CD4-positive, alpha-beta T cell treated with Interferon alpha-2 for 1 hour (primary cell): Measurements from ENCODE around the gene UTP4.

Source experiments
- DNase-seq, 2 donors: peaks; one replicate each; pipeline ENCODE4 v3.0.0-alpha.2; 2020 to 2022

Gene UTP4

GRCh38 chr16:69132424-69133252, at the start of gene UTP4, which contains the start of gene CHTF8:
UTP4 (plus strand) TSS chr16:69132649; CDS start chr16:69133460, 811 bp downstream.
CHTF8 (minus strand) TSS chr16:69132588; CDS start chr16:69121458, 11,130 bp downstream.
- peak; percentile 79 to 87 for DNase-seq

- no peak for DNase-seq
Observed at GRCh38 chr16:69083306-69083941, 49.0 kb upstream of the UTP4 start.

GRCh38 chr16:69084289-69084688, 48.2 kb upstream of the UTP4 start:
- DNase-seq: no peak

GRCh38 chr16:69085032-69085695, 47.3 kb upstream of the UTP4 start:
- DNase-seq: no peak

- no peak for DNase-seq
Observed at GRCh38 chr16:69087161-69087581, 45.3 kb upstream of the UTP4 start.

GRCh38 chr16:69088684-69089083, 43.8 kb upstream of the UTP4 start:
- no peak for DNase-seq

GRCh38 chr16:69089091-69089910, 43.1 kb upstream of the UTP4 start:
- no peak for DNase-seq

- DNase-seq: no peak
Observed at GRCh38 chr16:69093974-69094373, 38.5 kb upstream of the UTP4 start.

- no peak for DNase-seq
Observed at GRCh38 chr16:69094501-69094900, 37.9 kb upstream of the UTP4 start.

GRCh38 chr16:69095193-69095592, 37.3 kb upstream of the UTP4 start:
- DNase-seq: no peak

- DNase-seq: no peak
Observed at GRCh38 chr16:69100071-69100691, 32.3 kb upstream of the UTP4 start.

GRCh38 chr16:69105501-69106361, 26.7 kb upstream of the UTP4 start, which contains the start of gene HAS3:
HAS3 (plus strand) TSS chr16:69105653; CDS start chr16:69109396, 3,743 bp downstream.
- DNase-seq: peak in 1 of 2 donors; percentile 17

GRCh38 chr16:69106491-69107315, 25.7 kb upstream of the UTP4 start:
- DNase-seq: no peak

- no peak for DNase-seq
Observed at GRCh38 chr16:69107316-69107962, 25.0 kb upstream of the UTP4 start.

- no peak for DNase-seq
Observed at GRCh38 chr16:69108064-69108904, 24.2 kb upstream of the UTP4 start.

GRCh38 chr16:69108905-69109252, 23.6 kb upstream of the UTP4 start:
- DNase-seq: no peak

GRCh38 chr16:69109486-69110270, 22.8 kb upstream of the UTP4 start:
- no peak for DNase-seq

- no peak for DNase-seq
Observed at GRCh38 chr16:69110406-69110805, 22.0 kb upstream of the UTP4 start.
